Urinary bladder (tissue), 4 donors: ENCODE measurements around the gene GRAMD1A. TPM values are rescaled to one million over a fixed set of nuclear protein-coding genes. Genes with fewer than 3 reads are reported as not detected.
A peak's percentile ranks its signal among the peaks of the same experiment; 100 is the strongest.
"Not testable (repeated sequence)": the region's sequence is repeated elsewhere in the genome, so short reads cannot be mapped to it uniquely, and the experiment has no call there.

ENCODE experiments used
- DNase-seq: peaks from one replicate; pipeline ENCODE4 v3.0.0-alpha.2; 2015; ENCODE audit errors: extremely low spot score
- H3K27ac ChIP-seq: one replicate; pipeline ENCODE4 v1.5.1; 2013; ENCODE audit warnings: low read depth, mild to moderate bottlenecking, moderate library complexity
- H3K36me3 ChIP-seq: one replicate; pipeline ENCODE4 v1.6.1; 2013; ENCODE audit warnings: mild to moderate bottlenecking, moderate library complexity; ENCODE audit not compliant: insufficient read depth
- H3K4me1 ChIP-seq: one replicate; pipeline ENCODE4 v1.6.1; 2013; ENCODE audit warnings: mild to moderate bottlenecking, moderate library complexity; ENCODE audit not compliant: insufficient read depth
- H3K4me3 ChIP-seq: one replicate; pipeline ENCODE4 v1.5.1; 2013; ENCODE audit warnings: low read depth, low read length
- WGBS: extraction: QIAGEN DNeasy Blood & Tissue Kit; methylation state at CpG from one replicate; pipeline ENCODE4 v1.1.7; 2013; 5-methylcytosine and 5-hydroxymethylcytosine counted together
- polyA plus RNA-seq: library from polyadenylated mRNA; stranded (reverse); fragments of 200-250 nt; gene quantifications from one replicate; pipeline ENCODE4 v1.2.3, GENCODE V29; 2013
- total RNA-seq: library from RNA; depleted of rRNA; stranded (reverse); fragments of >200 nt; gene quantifications from one replicate; pipeline ENCODE4 v1.2.3, GENCODE V29; 2014
- donor health status: healthy with polysubstance abuse.
- donor health status: healthy.

The GRAMD1A gene
- total and polyA plus RNA-seq, 2 donors, result 34.2 to 74.0 TPM

- Histone ChIP-seq H3K36me3 (no peaks in the 10 kb centered on the region), H3K27ac (no peak overlapping the region), H3K4me3 (no peak overlapping the region), H3K4me1 (peaks cover 2% of the 10 kb centered on the region)
- no peak for DNase-seq
- WGBS, result 89% methylated on average over 11 of the region's 11 CpGs
These were observed 2.0 kb downstream of the GRAMD1A start for GRCh38 chr19:35002037-35002535.

- no peak overlapping the region for H3K27ac ChIP-seq
- no peak overlapping the region for H3K4me3 ChIP-seq
- 90% methylated on average over 18 of the region's 18 CpGs for WGBS
- no peak for DNase-seq
- no peaks in the 10 kb centered on the region for H3K36me3 ChIP-seq
- H3K4me1 ChIP-seq, result peaks cover 2% of the 10 kb centered on the region
These were observed 4.6 kb downstream of the GRAMD1A start for GRCh38 chr19:35004517-35005255.

GRCh38 chr19:35005256-35005977 lies 5.3 kb downstream of the GRAMD1A start:
- H3K36me3 ChIP-seq, result peaks cover 2% of the 10 kb centered on the region
- no peak overlapping the region for H3K27ac ChIP-seq
- H3K4me1 ChIP-seq, result peaks cover 2% of the 10 kb centered on the region
- 82% methylated on average over 11 of the region's 11 CpGs for WGBS
- DNase-seq, result no peak
- no peak overlapping the region for H3K4me3 ChIP-seq

- H3K4me1 ChIP-seq, H3K27ac ChIP-seq, H3K4me3 ChIP-seq, H3K36me3 ChIP-seq, DNase-seq: not testable (repeated sequence)
- 86% methylated on average over 6 of the region's 6 CpGs for WGBS
These were observed 5.9 kb downstream of the GRAMD1A start for GRCh38 chr19:35006007-35006341.

GRCh38 chr19:35006342-35006998 lies 6.3 kb downstream of the GRAMD1A start:
- H3K36me3 ChIP-seq, result peaks cover 5% of the 10 kb centered on the region
- no peak overlapping the region for H3K27ac ChIP-seq
- H3K4me1 ChIP-seq, result peaks cover 2% of the 10 kb centered on the region
- no peak overlapping the region for H3K4me3 ChIP-seq
- DNase-seq, result peak; percentile 51
- 69% methylated on average over 15 of the region's 15 CpGs for WGBS

GRCh38 chr19:35006999-35007365 lies 6.9 kb downstream of the GRAMD1A start:
- 97% methylated on average over 5 of the region's 5 CpGs for WGBS
- Histone ChIP-seq H3K36me3 (peaks cover 5% of the 10 kb centered on the region), H3K4me3 (no peak overlapping the region), H3K4me1 (peaks cover 2% of the 10 kb centered on the region), H3K27ac (no peak overlapping the region)
- DNase-seq, result no peak

- H3K36me3 ChIP-seq, H3K4me3 ChIP-seq, H3K27ac ChIP-seq, DNase-seq, H3K4me1 ChIP-seq: not testable (repeated sequence)
- 97% methylated on average over 8 of the region's 8 CpGs for WGBS
These were observed 7.3 kb downstream of the GRAMD1A start for GRCh38 chr19:35007427-35007826.

GRCh38 chr19:35008891-35009341 lies 8.8 kb downstream of the GRAMD1A start:
- no peak for DNase-seq
- H3K36me3 ChIP-seq, result peaks cover 5% of the 10 kb centered on the region
- peaks cover 2% of the 10 kb centered on the region for H3K4me1 ChIP-seq
- WGBS, result 81% methylated on average over 12 of the region's 12 CpGs
- no peak overlapping the region for H3K27ac ChIP-seq
- no peak overlapping the region for H3K4me3 ChIP-seq

GRCh38 chr19:35009424-35010415 lies 9.6 kb downstream of the GRAMD1A start:
- no peak for DNase-seq
- peaks cover 5% of the 10 kb centered on the region for H3K36me3 ChIP-seq
- no peak overlapping the region for H3K4me3 ChIP-seq
- H3K4me1 ChIP-seq, result peaks cover 2% of the 10 kb centered on the region
- no peak overlapping the region for H3K27ac ChIP-seq
- WGBS, result 90% methylated on average over 36 of the region's 36 CpGs

- Histone ChIP-seq H3K27ac (no peak overlapping the region), H3K4me1 (no peaks in the 10 kb centered on the region), H3K4me3 (no peak overlapping the region), H3K36me3 (peaks cover 5% of the 10 kb centered on the region)
- DNase-seq, result no peak
- WGBS, result 82% methylated on average over 13 of the region's 13 CpGs
These were observed 11.1 kb downstream of the GRAMD1A start for GRCh38 chr19:35011091-35011689.

- H3K27ac ChIP-seq, result no peak overlapping the region
- no peaks in the 10 kb centered on the region for H3K4me1 ChIP-seq
- WGBS, result 84% methylated on average over 18 of the region's 18 CpGs
- H3K36me3 ChIP-seq, result peaks cover 5% of the 10 kb centered on the region
- H3K4me3 ChIP-seq, result no peak overlapping the region
- DNase-seq, result no peak
These were observed 11.9 kb downstream of the GRAMD1A start for GRCh38 chr19:35011737-35012682.
